Lower lobe of right lung (tissue), 2 donors: Measurements from ENCODE around the gene CCDC9. TPM values are rescaled to one million over a fixed set of nuclear protein-coding genes. Genes with fewer than 3 reads are reported as not detected.
A peak's percentile ranks its signal among the peaks of the same experiment; 100 is the strongest.
"Not testable (repeated sequence)": the region's sequence is repeated elsewhere in the genome, so short reads cannot be mapped to it uniquely, and the experiment has no call there.

Source experiments
- ATAC-seq, 2 donors: fragments of 200-7000 bp; cut with Tn5 transposase; one replicate each; pipeline ENCODE4 v1.9.1; 2020 to 2022; ENCODE audit warnings: mild to moderate bottlenecking in 2 of 2, moderate library complexity in 2 of 2
- DNase-seq: peaks from one replicate; pipeline ENCODE4 v3.0.0-alpha.2; 2020
- H3K27ac ChIP-seq: fragments of 200-600 bp; one replicate; pipeline ENCODE4 v1.8.0; 2022
- H3K27me3 ChIP-seq: fragments of 200-600 bp; one replicate; pipeline ENCODE4 v1.8.0; 2022; ENCODE audit warnings: low read depth
- H3K36me3 ChIP-seq: fragments of 200-600 bp; one replicate; pipeline ENCODE4 v1.8.0; 2022; ENCODE audit warnings: mild to moderate bottlenecking
- H3K4me1 ChIP-seq: fragments of 200-600 bp; one replicate; pipeline ENCODE4 v1.8.0; 2022
- H3K4me3 ChIP-seq: fragments of 200-600 bp; one replicate; pipeline ENCODE4 v1.8.0; 2022; ENCODE audit warnings: mild to moderate bottlenecking
- H3K9me3 ChIP-seq: fragments of 200-600 bp; one replicate; pipeline ENCODE4 v1.8.0; 2022
- CTCF ChIP-seq: fragments of 200-600 bp; IDR thresholded peaks from one replicate; pipeline ENCODE4 v1.8.0; 2022; ENCODE audit warnings: antibody characterized with exemption, mild to moderate bottlenecking
- intact Hi-C: fragments of 100-400 bp; cut with DNase I; formaldehyde crosslinking; loops from one replicate; pipeline ENCODE4 v1.11.0; 2022
- total RNA-seq: library from RNA; stranded (reverse); fragmentation: NEBNext Ultra II Directional; extraction: Animal tissue kit (Norgen Biotek cat#: 25700); gene quantifications from one replicate; pipeline ENCODE4 v1.2.1, GENCODE V29; 2021
- donor health status: DM: no; HTN: yes; CAD: no; lungs with severe emphysema.

CCDC9 gene
- total RNA-seq, 1 donor from 2014 or later = 30.7 TPM

- intact Hi-C loops = no loop called here
- ATAC-seq (peak; percentile 88 to 92), DNase-seq (peak; percentile 100)
- Histone ChIP-seq H3K4me3 (peak overlapping the region; percentile 57), H3K4me1 (peaks cover 25% of the 10 kb centered on the region), H3K9me3 (no peaks in the 10 kb centered on the region), H3K27ac (peak overlapping the region; percentile 89), H3K36me3 (peaks cover 34% of the 10 kb centered on the region), H3K27me3 (no peaks in the 10 kb centered on the region)
- no peak for TF ChIP-seq CTCF
Measured at GRCh38 chr19:47256693-47257410, 527 bp downstream of the CCDC9 start.

- Histone ChIP-seq H3K4me3 (peak overlapping the region; percentile 57), H3K27me3 (no peaks in the 10 kb centered on the region), H3K27ac (peak overlapping the region; percentile 89), H3K9me3 (no peaks in the 10 kb centered on the region), H3K36me3 (peaks cover 41% of the 10 kb centered on the region), H3K4me1 (peaks cover 25% of the 10 kb centered on the region)
- peak; percentile 51 for DNase-seq
- peak; percentile 41 to 44 for ATAC-seq
- intact Hi-C loops = no loop called here
- TF ChIP-seq CTCF = no peak
Measured at GRCh38 chr19:47257411-47258169, 1.3 kb downstream of the CCDC9 start.

GRCh38 chr19:47258434-47258833 lies 2.1 kb downstream of the CCDC9 start:
- DNase-seq (no peak), ATAC-seq (no peak)
- Histone ChIP-seq H3K4me1 (peaks cover 25% of the 10 kb centered on the region), H3K9me3 (no peaks in the 10 kb centered on the region), H3K36me3 (peaks cover 50% of the 10 kb centered on the region), H3K27me3 (no peaks in the 10 kb centered on the region), H3K4me3 (peak overlapping the region; percentile 57), H3K27ac (peak overlapping the region; percentile 89)
- TF ChIP-seq CTCF = no peak
- intact Hi-C loops = no loop called here

- ATAC-seq = no peak
- Histone ChIP-seq H3K4me3 (no peak overlapping the region), H3K4me1 (peaks cover 25% of the 10 kb centered on the region), H3K27me3 (no peaks in the 10 kb centered on the region), H3K27ac (no peak overlapping the region), H3K9me3 (no peaks in the 10 kb centered on the region), H3K36me3 (peaks cover 56% of the 10 kb centered on the region)
- no peak for DNase-seq
- intact Hi-C loops = no loop called here
- TF ChIP-seq CTCF = no peak
Measured at GRCh38 chr19:47258895-47259555, 2.7 kb downstream of the CCDC9 start.

- H3K4me1 ChIP-seq = peaks cover 23% of the 10 kb centered on the region
- TF ChIP-seq CTCF = no peak
- ATAC-seq (no peak), DNase-seq (no peak)
- no peak overlapping the region for H3K27ac ChIP-seq
- H3K4me3 ChIP-seq = no peak overlapping the region
- intact Hi-C loops = no loop called here
- H3K9me3 ChIP-seq = no peaks in the 10 kb centered on the region
- peaks cover 70% of the 10 kb centered on the region for H3K36me3 ChIP-seq
- H3K27me3 ChIP-seq = no peaks in the 10 kb centered on the region
Measured at GRCh38 chr19:47260476-47260875, 4.2 kb downstream of the CCDC9 start.

- H3K27ac ChIP-seq, H3K4me3 ChIP-seq, H3K27me3 ChIP-seq, ATAC-seq, H3K9me3 ChIP-seq, intact Hi-C loops: not testable (repeated sequence)
- DNase-seq = peak; percentile 52
- peaks cover 87% of the 10 kb centered on the region for H3K36me3 ChIP-seq
- peaks cover 20% of the 10 kb centered on the region for H3K4me1 ChIP-seq
Measured at GRCh38 chr19:47261946-47262793, 5.8 kb downstream of the CCDC9 start.
